ENCODE measurements around the gene RNPEPL1.

The RNPEPL1 gene

DNA sequence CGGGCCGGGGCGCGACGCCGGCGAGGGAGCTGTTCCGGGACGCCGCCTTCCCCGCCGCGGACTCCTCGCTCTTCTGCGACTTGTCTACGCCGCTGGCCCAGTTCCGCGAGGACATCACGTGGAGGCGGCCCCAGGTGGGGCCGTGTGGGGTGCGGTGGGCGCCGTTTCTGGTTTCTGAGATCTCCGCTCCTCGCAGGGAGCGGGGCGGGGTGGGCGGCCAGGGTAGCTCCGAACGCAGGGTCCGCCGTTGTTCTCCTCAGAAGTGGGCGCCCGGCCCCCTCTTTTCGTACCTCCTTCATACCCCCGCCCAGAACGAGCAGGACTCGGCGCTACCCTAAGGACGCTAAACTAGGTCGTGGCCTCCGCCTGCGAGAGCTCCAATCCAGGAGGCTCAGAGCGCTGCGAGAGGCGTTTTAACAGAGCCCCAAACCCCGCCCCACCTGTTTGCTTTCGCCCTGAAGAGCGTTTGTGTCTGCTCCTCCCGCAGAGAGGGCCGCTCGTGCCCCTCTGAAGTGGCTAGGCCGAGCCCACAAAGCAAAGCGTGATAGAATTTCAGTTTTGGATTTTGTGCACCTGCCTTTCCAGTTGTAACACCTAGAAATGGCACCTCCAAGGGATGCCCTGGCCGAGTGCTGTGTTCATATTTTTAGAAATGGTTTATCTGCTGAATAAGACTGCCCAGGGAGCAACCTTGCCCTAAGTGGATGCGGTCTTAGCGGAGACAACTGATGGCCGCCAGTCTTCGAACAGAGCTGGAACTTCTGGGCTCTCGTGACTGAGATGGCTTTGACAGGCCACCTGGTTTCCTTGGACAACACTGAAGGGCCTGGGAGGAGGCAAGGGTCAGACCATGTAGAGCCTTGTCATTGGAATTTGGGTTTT, 18.9 kb downstream of the RNPEPL1 start:
- Histone ChIP-seq H3K4me1 (ENCODE audit: control insufficient read depth, insufficient read depth, low read length) (peaks cover 40% of the 10 kb centered on the region), H3K36me3 (ENCODE audit: control insufficient read depth in 2 of 2, insufficient read depth in 2 of 2, low read length in 2 of 2) (peaks cover 13 to 14% of the 10 kb centered on the region in 2 donors), H3K27ac (ENCODE audit: low read length) (peak overlapping the region; percentile 82), H3K9me3 (ENCODE audit: control insufficient read depth in 2 of 2, low read length in 2 of 2) (no peaks in the 10 kb centered on the region), H3K9ac (ENCODE audit: low read length in 2 of 2) (peak overlapping the region; percentile 83 to 99), H3K4me3 (ENCODE audit: low read length in 2 of 2) (peak overlapping the region; percentile 78 to 99), H3K27me3 (ENCODE audit: control insufficient read depth in 1 of 2, insufficient read depth in 2 of 2, low read length in 2 of 2) (no peaks in the 10 kb centered on the region)

GRCh38 chr2:240588006-240588655, 19.8 kb downstream of the RNPEPL1 start:
- peaks cover 40% of the 10 kb centered on the region for H3K4me1 ChIP-seq (ENCODE audit: control insufficient read depth, insufficient read depth, low read length)
- peak overlapping the region; percentile 54 to 83 for H3K9ac ChIP-seq (ENCODE audit: low read length in 2 of 2)
- H3K4me3 ChIP-seq (ENCODE audit: low read length in 2 of 2): peak overlapping the region; percentile 78 to 99
- no peak overlapping the region for H3K27ac ChIP-seq (ENCODE audit: low read length)
- H3K36me3 ChIP-seq (ENCODE audit: control insufficient read depth in 2 of 2, insufficient read depth in 2 of 2, low read length in 2 of 2): peaks cover 12 to 16% of the 10 kb centered on the region in 2 donors
- no peaks in the 10 kb centered on the region for H3K9me3 ChIP-seq (ENCODE audit: control insufficient read depth in 2 of 2, low read length in 2 of 2)
- no peaks in the 10 kb centered on the region for H3K27me3 ChIP-seq (ENCODE audit: control insufficient read depth in 1 of 2, insufficient read depth in 2 of 2, low read length in 2 of 2)

DNA sequence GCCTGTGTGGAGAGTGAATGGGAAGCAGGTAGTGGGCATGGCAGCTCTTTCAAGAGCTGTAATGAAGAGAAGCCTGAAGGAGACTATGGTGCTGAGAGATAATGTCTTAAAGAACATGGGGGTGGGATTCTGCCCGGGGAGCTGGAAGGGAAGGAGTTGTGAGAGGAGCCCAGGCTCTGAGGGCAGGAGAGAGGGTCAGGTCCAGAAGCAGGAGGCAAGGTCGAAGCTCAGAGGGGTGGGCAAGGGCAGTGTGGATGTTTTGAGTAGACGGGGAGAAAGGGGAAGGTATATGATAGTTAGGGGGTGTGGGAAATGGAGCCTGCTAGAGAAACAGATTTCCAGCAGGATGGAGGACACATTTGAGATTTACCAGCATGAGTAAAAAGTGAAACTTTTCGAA, 20.4 kb downstream of the RNPEPL1 start:
- Histone ChIP-seq H3K9me3 (ENCODE audit: control insufficient read depth in 2 of 2, low read length in 2 of 2) (no peaks in the 10 kb centered on the region), H3K4me1 (ENCODE audit: control insufficient read depth, insufficient read depth, low read length) (peaks cover 40% of the 10 kb centered on the region), H3K36me3 (ENCODE audit: control insufficient read depth in 2 of 2, insufficient read depth in 2 of 2, low read length in 2 of 2) (peaks cover 12 to 16% of the 10 kb centered on the region in 2 donors), H3K9ac (ENCODE audit: low read length in 2 of 2) (peak overlapping the region in 1 of 2 donors; percentile 31), H3K27ac (ENCODE audit: low read length) (no peak overlapping the region), H3K4me3 (ENCODE audit: low read length in 2 of 2) (no peak overlapping the region), H3K27me3 (ENCODE audit: control insufficient read depth in 1 of 2, insufficient read depth in 2 of 2, low read length in 2 of 2) (no peaks in the 10 kb centered on the region)

- Histone ChIP-seq H3K36me3 (ENCODE audit: control insufficient read depth in 2 of 2, insufficient read depth in 2 of 2, low read length in 2 of 2) (peaks cover 12 to 16% of the 10 kb centered on the region in 2 donors), H3K9me3 (ENCODE audit: control insufficient read depth in 2 of 2, low read length in 2 of 2) (no peaks in the 10 kb centered on the region), H3K4me1 (ENCODE audit: control insufficient read depth, insufficient read depth, low read length) (peaks cover 40% of the 10 kb centered on the region), H3K9ac (ENCODE audit: low read length in 2 of 2) (no peak overlapping the region), H3K4me3 (ENCODE audit: low read length in 2 of 2) (no peak overlapping the region), H3K27ac (ENCODE audit: low read length) (no peak overlapping the region), H3K27me3 (ENCODE audit: control insufficient read depth in 1 of 2, insufficient read depth in 2 of 2, low read length in 2 of 2) (no peaks in the 10 kb centered on the region)
These were observed 21.1 kb downstream of the RNPEPL1 start for GRCh38 chr2:240589375-240589774.

GRCh38 chr2:240589850-240590525, 21.7 kb downstream of the RNPEPL1 start:
- Histone ChIP-seq H3K9ac (ENCODE audit: low read length in 2 of 2) (no peak overlapping the region), H3K9me3 (ENCODE audit: control insufficient read depth in 2 of 2, low read length in 2 of 2) (no peaks in the 10 kb centered on the region), H3K36me3 (ENCODE audit: control insufficient read depth in 2 of 2, insufficient read depth in 2 of 2, low read length in 2 of 2) (peaks cover 12 to 16% of the 10 kb centered on the region in 2 donors), H3K27me3 (ENCODE audit: control insufficient read depth in 1 of 2, insufficient read depth in 2 of 2, low read length in 2 of 2) (no peaks in the 10 kb centered on the region), H3K4me3 (ENCODE audit: low read length in 2 of 2) (no peak overlapping the region), H3K27ac (ENCODE audit: low read length) (no peak overlapping the region), H3K4me1 (ENCODE audit: control insufficient read depth, insufficient read depth, low read length) (peaks cover 33% of the 10 kb centered on the region)

DNA sequence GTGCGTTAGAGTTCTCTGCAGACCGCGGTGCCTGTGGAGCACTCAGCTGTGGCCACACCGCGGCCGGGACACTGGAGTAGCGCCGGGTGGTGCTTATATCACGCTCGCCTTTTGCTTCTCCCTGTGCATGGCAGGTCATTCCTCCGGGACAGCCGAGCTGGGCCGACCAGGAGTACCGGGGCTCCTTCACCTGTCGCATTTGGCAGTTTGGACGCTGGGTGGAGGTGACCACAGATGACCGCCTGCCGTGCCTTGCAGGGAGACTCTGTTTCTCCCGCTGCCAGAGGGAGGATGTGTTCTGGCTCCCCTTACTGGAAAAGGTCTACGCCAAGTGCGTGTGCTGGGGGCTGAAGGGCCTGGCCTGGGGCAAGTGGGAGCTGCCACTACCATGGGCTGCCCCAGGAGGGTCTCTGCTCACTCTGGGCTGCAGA, 22.4 kb downstream of the RNPEPL1 start:
- H3K9ac ChIP-seq (ENCODE audit: low read length in 2 of 2): no peak overlapping the region
- no peaks in the 10 kb centered on the region for H3K9me3 ChIP-seq (ENCODE audit: control insufficient read depth in 2 of 2, low read length in 2 of 2)
- H3K36me3 ChIP-seq (ENCODE audit: control insufficient read depth in 2 of 2, insufficient read depth in 2 of 2, low read length in 2 of 2): peaks cover 12 to 16% of the 10 kb centered on the region in 2 donors
- H3K27me3 ChIP-seq (ENCODE audit: control insufficient read depth in 1 of 2, insufficient read depth in 2 of 2, low read length in 2 of 2): no peaks in the 10 kb centered on the region
- no peak overlapping the region for H3K27ac ChIP-seq (ENCODE audit: low read length)
- H3K4me1 ChIP-seq (ENCODE audit: control insufficient read depth, insufficient read depth, low read length): peaks cover 33% of the 10 kb centered on the region
- no peak overlapping the region for H3K4me3 ChIP-seq (ENCODE audit: low read length in 2 of 2)

DNA sequence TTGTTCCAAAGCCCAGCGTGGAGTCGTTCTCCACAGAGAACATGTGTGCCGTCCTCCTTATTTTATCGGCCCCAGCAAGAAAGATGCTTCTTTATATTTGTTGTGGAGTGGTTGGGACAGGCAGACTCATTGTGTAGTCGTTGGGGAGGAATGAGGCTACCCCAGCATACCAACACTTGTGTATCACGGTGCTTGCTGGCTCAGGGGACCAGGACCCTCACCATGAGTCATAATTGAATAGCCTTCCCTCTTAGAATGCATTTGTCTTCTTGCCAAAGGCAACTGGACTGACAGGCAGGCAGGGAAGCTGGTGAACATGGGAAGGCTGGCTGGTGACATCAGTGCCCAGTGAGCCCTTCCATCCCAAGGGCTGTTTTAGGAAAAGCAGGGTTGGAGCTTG, 22.9 kb downstream of the RNPEPL1 start:
- Histone ChIP-seq H3K36me3 (ENCODE audit: control insufficient read depth in 2 of 2, insufficient read depth in 2 of 2, low read length in 2 of 2) (peaks cover 12 to 16% of the 10 kb centered on the region in 2 donors), H3K4me1 (ENCODE audit: control insufficient read depth, insufficient read depth, low read length) (peaks cover 37% of the 10 kb centered on the region), H3K27me3 (ENCODE audit: control insufficient read depth in 1 of 2, insufficient read depth in 2 of 2, low read length in 2 of 2) (no peaks in the 10 kb centered on the region), H3K9me3 (ENCODE audit: control insufficient read depth in 2 of 2, low read length in 2 of 2) (no peaks in the 10 kb centered on the region), H3K27ac (ENCODE audit: low read length) (no peak overlapping the region), H3K9ac (ENCODE audit: low read length in 2 of 2) (no peak overlapping the region), H3K4me3 (ENCODE audit: low read length in 2 of 2) (no peak overlapping the region)

DNA sequence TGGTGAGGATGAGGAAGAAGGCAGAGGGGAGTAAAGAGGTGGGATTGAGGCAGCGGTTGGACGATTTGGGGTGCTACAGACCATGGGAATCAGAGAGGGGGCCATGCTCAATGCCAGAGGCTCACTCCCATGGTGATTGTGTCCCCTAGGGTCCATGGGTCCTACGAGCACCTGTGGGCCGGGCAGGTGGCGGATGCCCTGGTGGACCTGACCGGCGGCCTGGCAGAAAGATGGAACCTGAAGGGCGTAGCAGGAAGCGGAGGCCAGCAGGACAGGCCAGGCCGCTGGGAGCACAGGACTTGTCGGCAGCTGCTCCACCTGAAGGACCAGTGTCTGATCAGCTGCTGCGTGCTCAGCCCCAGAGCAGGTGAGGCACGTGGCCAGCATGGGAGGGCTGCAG, 23.5 kb downstream of the RNPEPL1 start:
- H3K4me3 ChIP-seq (ENCODE audit: low read length in 2 of 2): no peak overlapping the region
- H3K9ac ChIP-seq (ENCODE audit: low read length in 2 of 2): no peak overlapping the region
- no peak overlapping the region for H3K27ac ChIP-seq (ENCODE audit: low read length)
- H3K27me3 ChIP-seq (ENCODE audit: control insufficient read depth in 1 of 2, insufficient read depth in 2 of 2, low read length in 2 of 2): no peaks in the 10 kb centered on the region
- peaks cover 12 to 16% of the 10 kb centered on the region in 2 donors for H3K36me3 ChIP-seq (ENCODE audit: control insufficient read depth in 2 of 2, insufficient read depth in 2 of 2, low read length in 2 of 2)
- H3K9me3 ChIP-seq (ENCODE audit: control insufficient read depth in 2 of 2, low read length in 2 of 2): no peaks in the 10 kb centered on the region
- peaks cover 43% of the 10 kb centered on the region for H3K4me1 ChIP-seq (ENCODE audit: control insufficient read depth, insufficient read depth, low read length)

GRCh38 chr2:240593026-240593702, 24.9 kb downstream of the RNPEPL1 start:
- Histone ChIP-seq H3K27ac (ENCODE audit: low read length) (no peak overlapping the region), H3K9ac (ENCODE audit: low read length in 2 of 2) (no peak overlapping the region), H3K27me3 (ENCODE audit: control insufficient read depth in 1 of 2, insufficient read depth in 2 of 2, low read length in 2 of 2) (no peaks in the 10 kb centered on the region), H3K4me1 (ENCODE audit: control insufficient read depth, insufficient read depth, low read length) (peaks cover 36% of the 10 kb centered on the region), H3K4me3 (ENCODE audit: low read length in 2 of 2) (no peak overlapping the region), H3K9me3 (ENCODE audit: control insufficient read depth in 2 of 2, low read length in 2 of 2) (no peaks in the 10 kb centered on the region), H3K36me3 (ENCODE audit: control insufficient read depth in 2 of 2, insufficient read depth in 2 of 2, low read length in 2 of 2) (peaks cover 14 to 16% of the 10 kb centered on the region in 2 donors)

- Histone ChIP-seq H3K4me1 (ENCODE audit: control insufficient read depth, insufficient read depth, low read length) (peaks cover 33% of the 10 kb centered on the region), H3K9me3 (ENCODE audit: control insufficient read depth in 2 of 2, low read length in 2 of 2) (no peaks in the 10 kb centered on the region), H3K36me3 (ENCODE audit: control insufficient read depth in 2 of 2, insufficient read depth in 2 of 2, low read length in 2 of 2) (peaks cover 16% of the 10 kb centered on the region in 2 donors), H3K4me3 (ENCODE audit: low read length in 2 of 2) (no peak overlapping the region), H3K27me3 (ENCODE audit: control insufficient read depth in 1 of 2, insufficient read depth in 2 of 2, low read length in 2 of 2) (no peaks in the 10 kb centered on the region), H3K27ac (ENCODE audit: low read length) (no peak overlapping the region), H3K9ac (ENCODE audit: low read length in 2 of 2) (no peak overlapping the region)
These were observed 25.6 kb downstream of the RNPEPL1 start for GRCh38 chr2:240593703-240594451.

All from stomach smooth muscle (tissue), 2 donors.